Islet precursor cell (in vitro differentiated cells): ENCODE data around the gene UNC13C.

Experiments used
- DNase-seq: peaks from one replicate; pipeline ENCODE4 v3.0.0-alpha.2; 2018

Gene UNC13C

DNA sequence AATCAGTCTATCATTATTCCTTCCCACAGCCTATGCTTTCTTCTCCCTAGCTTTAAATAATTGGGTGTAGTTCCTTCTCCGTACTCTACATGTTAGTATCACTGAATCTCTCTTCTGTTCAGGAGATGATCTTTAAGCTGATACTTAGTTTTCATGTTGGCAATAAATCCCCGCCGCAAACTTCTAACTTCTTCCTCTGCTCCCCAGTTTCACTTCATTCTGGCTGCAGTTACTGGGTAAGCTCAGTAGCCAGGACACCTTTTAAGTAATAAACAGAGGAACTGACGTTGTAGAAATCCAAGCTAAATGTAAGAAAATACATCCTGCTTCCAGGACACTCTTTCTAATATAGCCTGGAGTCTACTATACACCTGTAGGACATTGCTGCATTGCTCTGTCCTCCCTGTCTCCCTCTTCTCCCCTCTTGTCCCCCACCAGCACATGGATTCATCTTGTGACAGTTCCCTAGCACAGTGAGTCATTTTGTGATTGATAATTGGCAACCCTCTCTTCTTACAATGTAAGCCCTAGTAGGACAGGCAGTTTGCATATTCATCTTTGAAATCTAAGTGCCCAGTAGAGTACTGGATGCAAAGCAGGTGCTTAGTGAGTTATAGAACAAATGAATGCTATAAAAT lies 598.2 kb downstream of the UNC13C start:
- no peak for DNase-seq

DNA sequence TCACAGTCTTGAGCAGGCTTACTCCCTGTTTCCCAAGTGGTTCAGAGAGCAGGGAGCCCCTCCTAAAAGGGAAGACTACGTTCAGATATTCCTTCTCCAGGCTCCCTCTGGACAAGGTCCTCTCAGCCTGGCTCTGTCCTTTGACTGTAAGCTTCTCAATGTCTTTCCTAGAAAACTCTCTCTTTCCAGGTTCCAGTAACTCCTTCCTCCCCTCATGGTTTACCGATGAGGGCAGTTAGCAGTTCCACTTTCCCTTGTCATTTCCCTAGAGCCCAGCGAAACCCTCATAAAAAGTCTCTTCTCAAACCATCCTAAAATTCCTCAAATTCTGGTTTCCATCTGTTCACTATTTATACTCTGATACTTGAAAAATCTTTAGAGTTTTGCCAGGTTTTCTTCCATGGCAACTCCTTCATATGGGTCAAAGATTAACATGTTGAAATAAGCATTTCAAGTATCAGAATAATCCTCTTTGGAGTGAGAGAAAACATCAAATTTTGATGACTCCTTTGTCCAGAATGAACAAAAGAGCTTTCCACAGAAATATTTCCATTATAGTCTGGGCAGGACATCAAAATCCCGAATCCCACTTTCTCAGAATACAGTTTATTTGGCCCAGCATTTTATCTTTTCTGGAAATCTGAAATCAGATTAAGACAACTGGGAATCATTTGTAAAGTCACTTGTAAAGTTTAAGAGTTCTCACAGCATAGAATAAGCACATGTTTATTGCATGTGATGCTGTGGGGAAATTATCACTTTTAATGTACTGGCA lies 599.4 kb downstream of the UNC13C start:
- no peak for DNase-seq

DNA sequence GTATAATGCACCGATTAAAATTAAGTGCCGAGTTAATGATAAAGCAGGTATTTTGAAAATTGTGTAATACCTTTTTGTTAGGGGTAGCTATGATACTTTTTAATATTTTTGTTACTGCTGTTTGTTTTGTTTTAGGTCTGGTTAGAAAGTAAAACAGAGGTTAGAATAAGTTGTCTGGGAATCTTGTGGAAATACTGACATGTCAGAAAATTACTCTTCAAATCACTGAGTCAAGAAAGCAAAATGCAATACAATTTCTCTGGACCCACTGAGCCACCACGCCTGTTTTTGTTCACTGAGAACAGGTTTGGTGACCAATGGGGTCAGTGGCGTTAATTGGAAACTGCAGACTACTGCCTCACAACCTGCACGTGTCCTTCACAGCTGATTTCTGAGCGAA lies 601.6 kb downstream of the UNC13C start:
- DNase-seq, result no peak

- DNase-seq, result no peak
Observed at GRCh38 chr15:54580643-54581042, 602.4 kb downstream of the UNC13C start.

DNA sequence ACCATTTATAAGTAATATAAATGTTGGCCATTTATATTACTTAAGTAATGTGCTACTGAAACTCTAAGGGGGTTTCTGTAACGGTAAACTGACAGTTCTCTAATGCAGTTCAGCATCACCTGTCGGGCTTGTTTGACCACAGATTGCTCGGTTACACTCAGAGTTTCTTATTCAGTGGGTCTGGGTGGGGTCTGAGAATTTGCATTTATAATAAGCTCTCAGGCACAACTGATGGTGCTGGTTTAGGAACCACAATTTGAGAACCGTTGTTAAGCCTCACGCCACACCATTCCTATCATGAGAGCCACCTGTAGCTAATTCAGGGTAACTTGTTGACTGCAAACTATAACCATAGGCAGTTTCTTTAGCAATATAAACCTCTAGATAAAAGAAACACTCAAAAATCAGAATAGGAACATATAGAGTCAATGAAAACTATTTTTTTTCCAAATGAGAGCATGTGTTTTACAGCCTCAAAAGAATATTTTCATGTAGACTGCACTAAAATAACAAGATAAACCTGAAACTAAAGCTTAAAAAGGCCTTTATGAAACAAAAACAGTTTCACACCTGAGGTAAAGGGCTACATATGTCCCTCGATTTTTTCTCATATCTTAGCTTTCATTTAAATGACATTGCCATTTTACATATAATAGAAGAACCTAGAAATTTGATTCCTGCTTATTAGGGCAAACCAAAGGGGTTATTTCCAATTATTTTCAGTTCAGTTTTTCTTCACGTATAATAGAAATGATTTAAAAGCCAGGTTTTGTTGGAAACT lies 604.8 kb downstream of the UNC13C start:
- DNase-seq, result no peak

GRCh38 chr15:54585063-54585462 lies 606.8 kb downstream of the UNC13C start:
- no peak for DNase-seq

- DNase-seq, result no peak
Observed at GRCh38 chr15:54594115-54594514, 615.9 kb downstream of the UNC13C start.

DNA sequence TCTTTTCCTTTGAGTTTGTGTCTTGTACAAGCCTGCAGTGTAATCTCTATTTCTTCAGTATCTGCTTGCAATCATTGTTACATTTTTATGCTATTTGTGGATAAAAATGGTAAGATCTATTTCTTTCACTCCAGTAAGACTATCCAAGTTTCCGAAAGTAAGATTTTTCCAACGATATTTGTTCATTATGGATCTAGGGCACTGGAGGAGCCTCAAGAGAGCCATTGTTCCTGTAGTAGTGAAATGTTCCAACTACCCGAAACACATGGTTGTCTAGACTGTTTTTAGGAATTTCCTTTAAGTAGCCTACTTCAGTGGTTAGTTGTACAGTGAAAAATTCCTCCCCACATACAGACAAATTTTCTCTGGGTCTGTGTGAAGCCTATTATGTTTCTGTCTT lies 621.1 kb downstream of the UNC13C start:
- DNase-seq, result no peak

DNA sequence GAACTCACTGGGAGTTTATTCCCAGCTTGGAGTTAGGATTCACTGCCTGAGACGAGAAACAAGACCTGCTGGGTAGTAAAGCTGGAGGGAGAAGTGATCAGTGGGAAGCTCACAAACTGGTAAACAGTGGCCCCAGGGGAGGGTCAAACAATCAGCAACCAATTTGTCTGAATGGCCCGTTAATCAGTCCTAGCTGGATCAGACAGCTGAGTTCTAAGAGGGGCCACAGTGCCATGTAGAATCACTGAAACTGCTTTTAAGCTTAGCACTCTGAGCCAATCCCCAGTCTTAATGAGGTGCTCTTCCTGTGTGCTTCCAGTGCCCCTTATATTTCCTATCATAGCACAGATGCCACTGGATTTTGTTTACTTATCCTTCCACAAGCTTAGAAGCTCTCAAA lies 626.8 kb downstream of the UNC13C start:
- no peak for DNase-seq

- no peak for DNase-seq
Observed at GRCh38 chr15:54605556-54605955, 627.3 kb downstream of the UNC13C start.

DNA sequence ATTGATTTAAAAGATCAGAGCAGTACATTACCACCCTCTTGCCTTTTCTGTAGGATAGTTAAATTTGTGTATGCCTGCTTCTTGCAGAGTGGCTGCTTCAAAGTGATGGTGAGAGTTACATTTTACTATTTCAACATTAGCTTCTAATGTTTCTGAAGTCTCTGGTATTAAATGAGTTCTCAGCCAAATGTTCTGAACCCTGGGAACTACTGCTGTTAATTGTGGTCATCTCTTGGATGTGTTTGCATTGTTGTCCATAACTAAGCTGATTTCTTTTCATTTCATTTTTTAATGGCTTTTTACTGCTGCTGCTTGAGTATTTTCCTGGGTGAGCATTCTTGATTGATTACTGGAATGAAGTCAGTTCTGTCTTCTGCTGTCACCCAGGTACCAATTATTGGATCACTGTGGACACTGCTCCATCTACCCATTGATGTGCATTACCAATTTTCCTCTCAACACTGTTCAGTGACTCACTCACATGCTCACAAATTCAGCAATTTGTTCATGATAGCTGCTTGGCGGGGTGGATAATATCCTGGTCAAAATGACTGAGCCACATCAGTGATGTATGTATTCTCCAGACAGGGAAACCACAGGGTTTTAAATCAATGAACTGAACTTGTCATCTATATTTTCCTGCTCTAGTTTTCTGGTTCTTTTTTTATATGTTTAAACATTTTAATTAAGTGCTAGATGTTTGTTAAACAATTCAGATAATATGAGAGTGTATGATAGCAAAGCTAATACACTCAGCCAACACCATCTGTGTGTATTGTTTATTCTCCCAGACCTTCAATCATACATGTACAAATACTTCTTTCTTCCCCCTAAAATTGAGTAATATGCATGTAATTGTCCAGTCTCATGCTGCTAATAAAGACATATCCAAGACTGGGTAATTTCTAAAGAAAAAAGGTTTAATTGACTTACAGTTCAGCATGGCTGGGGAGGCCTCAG lies 630.9 kb downstream of the UNC13C start:
- no peak for DNase-seq

- no peak for DNase-seq
Observed at GRCh38 chr15:54618120-54618519, 639.9 kb downstream of the UNC13C start.

DNA sequence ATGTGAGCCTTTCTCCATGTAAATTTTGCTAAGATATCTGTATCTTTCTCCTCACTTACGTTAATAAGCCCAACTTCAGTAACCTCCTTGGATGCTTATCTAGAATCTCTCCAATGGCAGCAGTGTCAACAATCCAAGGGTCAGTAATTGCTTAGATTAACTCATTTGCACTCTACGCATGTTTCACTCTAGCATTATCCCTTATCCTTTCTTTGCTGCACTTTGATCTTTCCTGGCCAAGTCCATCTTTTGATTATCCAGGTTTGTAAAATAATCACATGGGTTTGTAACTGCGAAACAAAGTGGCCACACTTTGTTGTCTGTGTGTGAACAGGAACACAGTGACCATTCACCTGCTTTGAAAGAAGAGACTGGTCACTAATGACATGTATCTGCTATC lies 640.9 kb downstream of the UNC13C start:
- DNase-seq, result no peak

GRCh38 chr15:54620916-54621315 lies 642.7 kb downstream of the UNC13C start:
- DNase-seq, result no peak

DNA sequence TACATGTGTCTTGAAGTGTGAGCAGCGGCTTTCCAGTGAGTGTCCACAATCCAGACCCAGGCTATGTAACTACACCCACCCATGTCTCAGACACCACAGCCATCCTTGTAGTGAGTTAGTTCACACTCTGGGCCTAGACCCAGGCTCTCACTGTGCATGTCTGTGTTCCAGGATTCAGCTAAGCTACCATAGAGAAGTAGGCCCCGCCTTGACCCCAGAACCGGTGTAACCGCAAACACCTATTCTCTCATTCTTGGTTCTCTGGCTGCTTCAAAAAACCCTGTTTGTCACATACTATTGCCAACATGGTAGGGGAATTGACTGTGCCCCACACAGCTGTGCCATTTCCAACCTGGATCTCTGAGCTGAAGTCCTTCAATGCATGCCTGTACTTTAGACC lies 657.9 kb downstream of the UNC13C start:
- no peak for DNase-seq

GRCh38 chr15:54638666-54639065 lies 660.4 kb downstream of the UNC13C start:
- no peak for DNase-seq

DNA sequence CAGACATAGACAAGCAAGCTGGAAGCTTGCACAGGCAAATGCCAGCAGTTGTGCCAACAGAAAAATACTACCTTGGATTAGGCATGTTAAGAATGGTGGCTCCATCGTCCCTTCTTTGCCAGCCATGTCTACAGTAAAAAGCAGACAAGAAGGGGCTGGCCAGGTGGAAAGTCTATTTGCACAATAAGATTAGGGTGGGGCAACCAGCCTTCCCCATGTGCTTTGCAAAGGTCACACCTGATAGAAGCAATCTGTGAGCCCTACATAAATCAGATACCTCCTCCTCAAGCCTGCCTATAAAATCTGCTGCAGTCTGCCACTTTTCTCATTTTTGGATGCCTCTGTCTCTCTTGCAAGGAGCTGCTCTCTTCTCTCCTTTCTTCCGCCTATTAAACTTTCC lies 662.6 kb downstream of the UNC13C start:
- DNase-seq, result no peak

GRCh38 chr15:54644796-54645195 lies 666.6 kb downstream of the UNC13C start:
- no peak for DNase-seq

GRCh38 chr15:54659646-54660045 lies 681.4 kb downstream of the UNC13C start:
- DNase-seq, result no peak

DNA sequence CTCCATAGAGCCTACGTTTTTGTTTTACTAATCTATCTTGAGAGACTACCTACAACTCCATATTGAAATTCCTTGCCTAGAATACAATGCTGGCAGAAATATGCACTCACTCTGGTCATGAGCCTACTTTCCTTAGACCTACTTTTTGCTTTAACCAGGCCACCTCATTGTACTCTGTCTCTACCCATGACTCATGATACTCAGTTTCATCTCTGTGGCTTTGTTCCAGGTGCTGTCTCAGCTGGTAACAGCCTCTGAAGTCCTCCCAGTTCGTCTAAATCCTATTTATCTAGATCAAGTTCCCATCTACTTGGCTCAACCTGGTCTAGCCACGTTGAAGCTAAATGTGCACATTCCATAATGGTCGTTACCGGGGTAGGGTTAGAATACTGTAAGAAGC lies 682.1 kb downstream of the UNC13C start:
- no peak for DNase-seq

GRCh38 chr15:54675241-54675640 lies 697.0 kb downstream of the UNC13C start:
- DNase-seq, result no peak

DNA sequence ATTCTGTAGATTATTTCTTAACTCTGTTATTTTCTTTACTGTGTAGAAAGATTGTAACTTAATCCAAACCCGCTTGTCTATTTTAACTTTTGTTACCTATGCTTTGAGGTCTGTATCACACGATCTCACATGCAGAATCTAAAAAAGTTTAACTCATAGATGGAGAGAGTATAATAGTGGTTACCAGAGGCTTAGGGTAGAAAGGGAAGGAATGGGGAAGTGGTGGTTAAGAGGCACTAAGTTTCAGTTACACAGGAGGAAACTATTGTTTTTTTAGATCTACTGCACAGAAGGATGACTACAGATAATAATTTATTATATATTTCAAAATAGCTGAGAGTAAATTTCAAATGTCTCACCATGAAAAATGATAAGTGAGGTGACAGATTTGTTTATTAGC lies 703.3 kb downstream of the UNC13C start:
- DNase-seq, result no peak
